Cardiac muscle cell (in vitro differentiated cells and primary cell): Measurements from ENCODE around the gene COA8. TPM values are rescaled to one million over a fixed set of nuclear protein-coding genes. Genes with fewer than 3 reads are reported as not detected.

Experiments used
- DNase-seq, 2 donors: peaks; one replicate each; pipeline versions ENCODE4 v3.0.0 to v3.0.0-alpha.2; 2010 to 2017; ENCODE audit warnings: low read depth in 1 of 2, low spot score in 1 of 2
- H3K27ac ChIP-seq: fragments of 200-600 bp; sonication (generic); 2 replicates; pipeline ENCODE4 v1.5.1; 2016
- H3K27me3 ChIP-seq: fragments of 200-600 bp; sonication (generic); 2 replicates; pipeline ENCODE4 v1.6.0; 2016; ENCODE audit warnings: control low read depth
- H3K36me3 ChIP-seq: fragments of 200-600 bp; sonication (generic); 2 replicates; pipeline ENCODE4 v1.5.1; 2016; ENCODE audit warnings: control low read depth
- H3K4me1 ChIP-seq: fragments of 200-600 bp; sonication (generic); 2 replicates; pipeline ENCODE4 v1.8.1; 2017; ENCODE audit warnings: low read depth, mild to moderate bottlenecking, mixed run types
- H3K4me3 ChIP-seq: fragments of 200-600 bp; sonication (generic); 2 replicates; pipeline ENCODE4 v1.5.1; 2016; ENCODE audit warnings: mild to moderate bottlenecking
- H3K9me3 ChIP-seq: fragments of 200-600 bp; sonication (generic); 2 replicates; pipeline ENCODE4 v1.5.1; 2017; ENCODE audit warnings: low read depth, mild to moderate bottlenecking, control low read depth
- CTCF ChIP-seq: IDR thresholded peaks from 2 replicates; pipeline ENCODE4 v1.5.1; 2012; ENCODE audit warnings: low read depth, mild to moderate bottlenecking, low read length
- polyA plus RNA-seq: library from polyadenylated mRNA; unstranded; fragments of >200 nt; fragmentation: Nextera tagmentation; extraction: Ambion mirVana; gene quantifications from 2 replicates; pipeline ENCODE4 v1.2.1, GENCODE V29; 2016
- total RNA-seq: library from RNA; depleted of rRNA; stranded (reverse); fragments of >200 nt; gene quantifications from 2 replicates; pipeline ENCODE4 v1.2.3, GENCODE V29; 2016

COA8 gene
- total and polyA plus RNA-seq, 2 experiments from 2014 or later = 31.3 to 68.2 TPM

- TF ChIP-seq CTCF = no peak
- Histone ChIP-seq H3K4me1 (peaks cover 9% of the 10 kb centered on the region), H3K27me3 (no peaks in the 10 kb centered on the region), H3K36me3 (no peaks in the 10 kb centered on the region), H3K9me3 (no peaks in the 10 kb centered on the region), H3K4me3 (no peak overlapping the region), H3K27ac (no peak overlapping the region)
- no peak for DNase-seq
Observed at GRCh38 chr14:103531421-103532215, 31.1 kb upstream of the COA8 start.

- no peak for DNase-seq
- Histone ChIP-seq H3K4me3 (no peak overlapping the region), H3K27ac (no peak overlapping the region), H3K9me3 (no peaks in the 10 kb centered on the region), H3K4me1 (peaks cover 9% of the 10 kb centered on the region), H3K27me3 (no peaks in the 10 kb centered on the region), H3K36me3 (no peaks in the 10 kb centered on the region)
- no peak for TF ChIP-seq CTCF
Observed at GRCh38 chr14:103532216-103533136, 30.3 kb upstream of the COA8 start.

- Histone ChIP-seq H3K4me3 (no peak overlapping the region), H3K27me3 (no peaks in the 10 kb centered on the region), H3K4me1 (peaks cover 2% of the 10 kb centered on the region), H3K36me3 (no peaks in the 10 kb centered on the region), H3K9me3 (no peaks in the 10 kb centered on the region), H3K27ac (no peak overlapping the region)
- no peak for TF ChIP-seq CTCF
- DNase-seq = no peak
Observed at GRCh38 chr14:103533137-103533998, 29.4 kb upstream of the COA8 start.

- Histone ChIP-seq H3K4me3 (no peak overlapping the region), H3K27me3 (no peaks in the 10 kb centered on the region), H3K27ac (no peak overlapping the region), H3K4me1 (no peaks in the 10 kb centered on the region), H3K9me3 (no peaks in the 10 kb centered on the region), H3K36me3 (no peaks in the 10 kb centered on the region)
- TF ChIP-seq CTCF = no peak
- DNase-seq = no peak
Observed at GRCh38 chr14:103533999-103534575, 28.7 kb upstream of the COA8 start.

GRCh38 chr14:103534576-103535061 is 28.1 kb upstream of the COA8 start:
- no peak for DNase-seq
- H3K4me3 ChIP-seq = no peak overlapping the region
- H3K4me1 ChIP-seq = no peaks in the 10 kb centered on the region
- no peak overlapping the region for H3K27ac ChIP-seq
- TF ChIP-seq CTCF = no peak
- no peaks in the 10 kb centered on the region for H3K36me3 ChIP-seq
- H3K9me3 ChIP-seq = no peaks in the 10 kb centered on the region
- H3K27me3 ChIP-seq = no peaks in the 10 kb centered on the region
